HG03196 (cell line): ENCODE data around the gene ABHD13.
"Not testable (repeated sequence)": the region's sequence is repeated elsewhere in the genome, so short reads cannot be mapped to it uniquely, and the experiment has no call there.

Experiments used
- ATAC-seq: cut with Tn5 transposase; IDR thresholded peaks from one replicate; pipeline ENCODE4 v1.9.1; 2021; ENCODE audit not compliant: unreplicated experiment

ABHD13 gene

DNA sequence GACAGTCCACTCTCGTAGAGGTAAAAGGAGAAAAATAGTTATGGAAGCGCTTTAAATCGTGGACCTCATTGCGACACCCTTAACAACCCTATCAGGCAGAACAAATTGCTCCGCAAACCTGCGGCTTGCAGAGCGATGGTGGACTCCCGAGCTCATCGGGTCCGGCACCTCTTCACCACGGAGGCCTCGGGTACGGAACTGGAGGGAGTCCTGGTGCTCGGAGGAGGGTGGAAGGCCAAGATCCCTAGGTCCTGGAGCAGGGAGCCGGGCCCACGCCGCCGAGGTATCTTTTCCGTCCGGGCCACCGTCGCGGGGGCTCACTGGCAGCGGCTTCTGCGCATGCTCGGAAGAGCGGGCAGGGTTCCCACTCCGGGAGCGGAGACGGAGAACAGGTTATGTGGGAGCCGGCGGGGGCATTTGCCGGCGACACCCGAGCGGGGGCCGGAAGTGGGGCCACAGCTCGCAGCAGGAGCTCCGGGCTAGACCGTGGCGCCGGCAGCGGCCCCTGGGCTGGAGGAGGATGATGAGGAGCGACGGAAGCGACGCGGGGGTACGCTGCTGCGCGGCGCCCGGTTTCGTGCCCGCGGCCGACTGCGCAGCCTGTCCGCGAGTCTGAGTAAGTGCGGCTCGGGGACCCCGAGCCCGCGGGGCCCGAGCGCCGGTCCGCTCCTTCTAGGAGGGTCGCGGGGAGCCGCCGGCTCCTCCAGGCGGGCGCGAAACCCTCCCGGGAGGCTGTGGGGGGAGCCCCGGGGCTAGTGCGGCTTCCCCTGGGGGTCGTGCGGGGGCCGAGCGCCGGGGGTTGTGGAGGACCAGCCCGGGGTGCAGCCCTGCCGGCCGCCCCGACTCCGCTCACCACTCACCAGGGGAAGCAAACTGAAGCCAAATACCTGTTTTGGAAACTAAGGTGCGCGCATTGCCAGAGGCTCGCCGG is at the start of gene ABHD13:
Gene ABHD13 (plus strand): TSS at position 349 of the 931 bp plus-strand sequence. CDS start 10,827 bp downstream, outside the sequence.
- peak; percentile 78 for ATAC-seq

- ATAC-seq, result no peak
Observed at GRCh38 chr13:108168929-108169328, 49.3 kb upstream of the ABHD13 start.

DNA sequence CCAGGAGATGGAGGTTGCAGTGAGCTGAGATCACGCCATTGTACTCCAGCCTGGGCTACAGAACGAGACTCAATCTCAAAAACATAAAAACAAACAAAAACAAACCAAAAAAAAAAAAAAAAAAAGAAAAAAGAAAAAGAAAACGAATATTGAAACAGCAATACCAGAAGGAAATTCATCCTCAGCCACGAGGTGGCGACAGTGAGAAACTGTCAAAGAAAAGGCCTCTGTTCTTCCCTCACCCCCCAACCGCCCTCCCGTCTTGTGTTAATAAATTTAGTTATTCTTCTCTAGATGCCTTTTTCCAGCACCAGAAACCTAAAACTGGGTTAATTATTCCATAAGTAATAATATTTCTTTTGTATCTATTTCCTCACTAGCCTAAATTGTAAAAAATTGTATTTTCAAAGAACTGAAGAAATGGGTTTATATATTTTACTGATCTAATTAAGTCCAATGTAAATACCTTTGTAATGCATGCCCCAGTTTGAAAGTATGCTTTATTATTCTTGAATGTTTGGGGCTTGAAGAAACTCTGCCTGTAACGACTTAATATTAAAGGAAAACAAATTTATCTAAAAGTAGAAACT is 41.4 kb upstream of the ABHD13 start:
- no peak for ATAC-seq

DNA sequence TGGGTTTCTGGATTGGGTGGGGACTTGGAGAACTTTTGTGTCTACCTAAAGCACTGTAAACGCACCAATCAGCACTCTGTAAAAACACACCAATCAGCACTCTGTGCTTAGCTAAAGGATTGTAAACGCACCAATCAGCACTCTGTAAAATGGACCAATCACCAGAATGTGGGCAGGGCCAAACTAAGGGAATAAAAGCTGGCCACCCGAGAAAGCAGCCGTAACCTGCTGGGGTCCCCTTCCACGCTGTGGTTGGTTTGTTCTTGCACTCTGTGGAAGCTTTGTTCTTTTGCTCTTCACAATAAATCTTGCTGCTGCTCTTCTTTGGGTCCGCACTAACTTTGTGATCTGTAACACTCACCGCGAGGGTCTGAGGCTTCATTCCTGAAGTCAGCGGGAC is 40.1 kb upstream of the ABHD13 start:
- ATAC-seq, result no peak

DNA sequence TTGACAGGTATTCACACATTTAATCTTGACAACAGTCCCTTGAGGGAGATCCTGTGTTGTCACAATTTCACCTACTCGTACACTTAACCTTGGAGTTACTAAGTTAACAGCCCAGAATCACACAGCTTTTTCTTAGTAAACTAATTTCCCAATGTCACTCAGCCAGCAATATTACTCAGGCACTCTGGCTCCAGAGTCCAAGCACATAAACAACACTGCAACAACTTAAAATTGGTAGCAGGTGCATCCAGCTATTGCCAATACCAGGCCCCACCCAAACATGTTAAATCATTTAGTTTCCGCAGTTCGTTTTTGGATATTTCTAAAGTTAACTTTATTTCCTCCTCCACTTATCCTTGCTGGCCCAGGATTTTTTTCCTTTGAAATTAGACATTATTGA is 35.5 kb upstream of the ABHD13 start:
- ATAC-seq, result no peak

- ATAC-seq, result no peak
Observed at GRCh38 chr13:108185223-108185622, 33.0 kb upstream of the ABHD13 start.

GRCh38 chr13:108188260-108188659 is 29.9 kb upstream of the ABHD13 start:
- no peak for ATAC-seq

- no peak for ATAC-seq
Observed at GRCh38 chr13:108190897-108191296, 27.3 kb upstream of the ABHD13 start.

DNA sequence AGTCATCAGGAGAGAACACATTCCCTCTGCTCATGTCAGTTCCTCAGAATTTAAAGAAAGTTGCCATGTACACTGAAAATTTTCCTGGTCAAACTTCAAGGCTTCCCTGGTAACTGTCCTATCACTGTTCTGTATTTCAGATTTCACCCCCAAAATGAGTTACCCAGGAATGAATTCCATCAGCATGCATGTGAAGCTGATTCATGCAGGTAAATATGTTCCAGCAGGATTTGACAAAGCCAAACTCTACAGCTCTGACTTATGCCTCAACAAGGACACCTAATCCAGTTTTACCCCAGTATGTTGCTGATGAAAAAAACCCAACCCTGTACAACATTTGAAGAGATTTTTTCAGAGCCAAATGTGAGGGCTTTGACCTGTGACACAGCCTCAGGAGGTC is 24.4 kb upstream of the ABHD13 start:
- no peak for ATAC-seq

GRCh38 chr13:108194435-108194936 is 23.7 kb upstream of the ABHD13 start:
- ATAC-seq, result no peak

DNA sequence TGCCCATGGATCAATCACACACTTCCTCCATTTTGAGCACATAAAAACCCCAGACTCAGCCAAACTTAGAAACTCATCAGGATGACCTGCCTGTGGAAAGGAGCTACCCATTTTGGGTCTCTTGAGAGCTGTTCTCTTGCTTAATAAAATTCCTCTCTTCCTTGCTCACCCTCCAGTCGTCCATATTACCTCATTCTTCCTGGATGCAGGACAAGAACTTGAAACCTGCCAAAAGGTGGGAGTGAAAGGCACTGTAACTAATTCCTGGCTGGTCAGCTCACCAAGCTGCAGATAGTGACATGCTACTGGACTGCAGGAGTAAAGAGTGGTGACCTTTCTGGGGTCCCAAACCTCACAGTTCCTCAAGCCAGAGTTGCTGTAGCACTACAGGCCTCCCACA is 23.0 kb upstream of the ABHD13 start:
- ATAC-seq, result no peak

DNA sequence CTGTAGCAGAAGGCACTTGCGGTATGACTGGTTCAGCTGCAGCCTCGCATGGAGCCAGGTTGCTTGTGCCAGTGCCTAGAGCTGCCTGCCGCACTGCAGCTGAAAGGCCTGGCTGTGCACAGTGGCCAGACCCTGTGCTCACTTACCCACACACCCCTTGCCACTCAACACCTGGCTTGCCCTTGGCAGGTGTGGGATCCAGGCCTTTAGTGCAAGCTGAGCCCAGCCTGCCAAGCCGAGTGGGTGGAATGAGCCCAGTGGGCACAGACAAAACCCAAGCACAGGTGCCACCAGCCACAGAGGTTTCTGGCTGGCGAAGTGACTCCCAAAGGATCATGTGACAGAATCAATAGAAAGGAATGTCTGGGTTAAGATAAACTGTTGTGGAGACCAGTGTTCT is 22.3 kb upstream of the ABHD13 start:
- ATAC-seq, result no peak

DNA sequence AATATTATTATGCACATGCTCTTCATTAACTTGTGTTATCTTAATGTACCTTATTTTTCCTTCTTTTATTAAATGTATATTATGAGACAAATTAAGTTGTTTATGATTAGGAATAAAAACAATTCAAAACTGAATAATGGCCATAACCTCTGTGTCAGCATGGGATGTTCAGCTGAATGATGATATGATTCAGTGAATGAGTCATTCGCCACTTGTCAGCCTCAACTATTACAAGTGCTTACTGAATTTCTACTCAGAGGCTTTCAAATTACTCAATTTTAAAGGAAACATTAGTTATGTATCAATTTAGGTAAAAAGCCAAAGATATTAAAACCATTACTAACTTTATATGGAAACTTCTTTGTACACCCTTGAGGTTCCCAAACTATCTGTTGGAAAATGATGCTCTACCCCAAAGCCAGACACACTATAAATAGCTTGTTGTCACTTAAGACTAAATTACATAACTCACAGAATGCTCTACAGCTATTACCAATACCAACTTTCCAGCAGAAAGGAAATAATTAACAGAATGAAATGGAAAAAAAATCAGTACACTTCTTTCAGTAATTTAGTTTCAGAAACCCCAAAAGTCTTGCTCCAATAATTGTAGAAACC is 17.3 kb upstream of the ABHD13 start:
- ATAC-seq, result no peak

DNA sequence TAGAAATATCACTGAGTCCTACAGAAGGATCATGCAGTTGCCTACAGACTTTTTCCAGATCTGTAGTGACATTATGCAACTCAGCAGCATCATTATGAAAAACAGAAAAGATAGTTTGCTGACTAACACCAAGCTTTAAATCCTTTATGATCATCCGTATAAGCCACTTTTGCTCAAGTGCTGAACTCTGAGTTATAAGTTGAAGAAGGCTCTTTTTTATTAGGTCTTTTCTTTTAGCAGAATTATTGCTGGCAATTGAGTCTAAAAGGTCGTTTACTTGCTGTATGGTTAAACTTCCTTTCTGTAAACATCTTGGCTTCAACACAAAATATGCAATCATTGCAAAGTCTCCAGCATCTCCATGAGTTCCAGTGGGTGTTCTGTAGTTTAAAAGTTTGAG is 7.6 kb upstream of the ABHD13 start:
- no peak for ATAC-seq

- peak; percentile 38 for ATAC-seq
Observed at GRCh38 chr13:108212886-108213285, 5.3 kb upstream of the ABHD13 start.

GRCh38 chr13:108213946-108214345 is 4.2 kb upstream of the ABHD13 start:
- no peak for ATAC-seq

DNA sequence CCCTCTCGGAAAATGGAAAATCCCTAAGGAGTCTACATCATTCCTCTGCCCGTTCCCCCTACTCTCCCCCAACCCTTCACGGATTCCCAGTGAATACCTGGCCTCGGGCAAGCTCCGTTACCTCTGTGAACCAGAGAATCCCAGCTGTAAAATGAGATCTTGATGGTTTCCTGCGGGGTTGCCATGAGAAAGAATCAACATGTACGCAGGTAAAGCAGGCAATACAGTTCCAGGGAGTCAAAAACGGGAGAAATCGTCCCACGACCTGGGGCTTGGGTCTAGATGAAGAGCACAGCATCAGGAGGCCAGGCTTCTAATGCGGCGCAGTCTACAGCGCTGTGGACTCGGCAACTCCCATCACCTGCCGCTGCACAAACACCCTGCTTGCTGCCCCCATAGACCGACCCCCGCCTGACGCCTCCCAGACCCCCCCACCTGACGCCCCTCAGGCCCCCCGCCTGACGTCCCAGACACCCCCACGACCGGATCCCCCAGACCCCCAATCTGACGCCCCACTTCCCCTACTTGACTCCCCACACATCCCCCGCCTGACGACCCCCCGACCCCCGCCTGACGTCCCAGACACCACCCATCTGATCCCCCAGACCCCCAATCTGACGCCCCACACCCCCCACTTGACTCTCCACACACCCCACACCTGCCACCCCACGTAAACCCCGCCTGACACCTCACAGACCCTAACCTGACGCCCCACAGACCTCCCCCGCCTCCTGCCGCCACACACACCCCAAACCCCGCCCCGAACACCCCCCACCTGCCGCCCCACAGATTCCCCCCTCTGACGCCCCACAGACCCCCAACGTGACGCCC is 3.5 kb upstream of the ABHD13 start:
- no peak for ATAC-seq

DNA sequence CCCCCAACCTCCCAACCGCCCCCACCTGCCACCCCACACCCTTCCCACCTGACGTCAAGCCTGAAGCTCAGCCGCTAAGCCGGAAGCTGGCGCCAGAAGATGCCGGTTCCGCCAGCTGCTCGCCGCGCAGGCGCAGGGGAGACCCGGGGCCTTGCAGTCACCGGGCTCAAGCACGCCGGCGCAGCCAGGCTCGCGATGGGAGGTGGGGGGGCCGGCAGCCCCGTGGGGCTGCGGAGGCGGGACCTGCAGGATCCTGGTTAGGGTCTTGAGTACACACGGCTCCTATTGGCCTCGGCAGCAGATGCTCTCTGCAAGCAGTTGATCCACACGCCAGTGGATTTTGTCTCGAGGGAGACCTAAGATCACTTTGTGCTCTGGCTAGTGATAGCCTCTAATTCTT is 2.8 kb upstream of the ABHD13 start, which contains the start of gene LIG4:
Gene LIG4 (minus strand): TSS at position 101 of the 400 bp plus-strand sequence. CDS start 4,268 bp downstream, outside the sequence.
- peak; percentile 68 for ATAC-seq

DNA sequence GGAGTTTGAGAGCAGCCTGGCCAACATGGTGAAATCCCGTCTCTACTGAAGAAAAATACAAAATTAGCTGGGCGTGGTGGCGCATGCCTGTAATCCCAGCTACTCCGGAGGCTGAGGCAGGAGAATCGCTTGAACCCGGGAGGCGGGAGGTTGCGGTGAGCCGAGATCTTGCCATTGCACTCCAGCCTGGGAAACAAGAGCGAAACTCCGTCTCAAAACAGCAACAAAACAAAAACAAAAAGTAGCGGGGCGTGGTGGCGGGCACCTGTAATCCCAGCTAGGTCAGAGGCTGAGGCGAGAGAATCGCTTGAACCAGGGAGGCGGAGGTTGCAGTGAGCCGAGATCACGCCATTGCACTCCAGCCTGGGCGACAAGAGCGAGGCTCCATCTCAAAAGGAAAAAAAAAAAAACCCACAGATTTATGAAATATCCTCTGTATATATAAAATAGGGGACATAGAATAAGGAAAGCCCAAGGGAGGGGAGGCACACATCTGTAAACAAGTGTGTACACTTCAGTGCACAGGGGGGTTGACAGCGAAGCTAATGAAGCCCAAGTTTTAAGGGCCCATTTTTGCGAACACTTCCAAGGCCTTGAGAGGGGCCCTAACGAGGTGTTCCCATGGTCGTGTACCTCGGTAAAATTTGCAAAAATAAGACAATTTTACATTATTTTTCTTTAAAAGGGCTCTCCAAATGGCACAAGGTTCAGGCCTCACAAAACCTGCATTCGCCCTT is 717 bp upstream of the ABHD13 start:
- not testable (repeated sequence) for ATAC-seq

GRCh38 chr13:108220041-108220440 is 1.8 kb downstream of the ABHD13 start:
- no peak for ATAC-seq
